CD4-positive, alpha-beta T cell treated with Interleukin-15 for 4 hours (primary cell): Measurements from ENCODE around the gene TMEM254.
"Not testable (repeated sequence)": the region's sequence is repeated elsewhere in the genome, so short reads cannot be mapped to it uniquely, and the experiment has no call there.

ENCODE experiments used
- DNase-seq: peaks from one replicate; pipeline ENCODE4 v3.0.0-alpha.2; 2020; ENCODE audit warnings: low spot score

Gene TMEM254

DNA sequence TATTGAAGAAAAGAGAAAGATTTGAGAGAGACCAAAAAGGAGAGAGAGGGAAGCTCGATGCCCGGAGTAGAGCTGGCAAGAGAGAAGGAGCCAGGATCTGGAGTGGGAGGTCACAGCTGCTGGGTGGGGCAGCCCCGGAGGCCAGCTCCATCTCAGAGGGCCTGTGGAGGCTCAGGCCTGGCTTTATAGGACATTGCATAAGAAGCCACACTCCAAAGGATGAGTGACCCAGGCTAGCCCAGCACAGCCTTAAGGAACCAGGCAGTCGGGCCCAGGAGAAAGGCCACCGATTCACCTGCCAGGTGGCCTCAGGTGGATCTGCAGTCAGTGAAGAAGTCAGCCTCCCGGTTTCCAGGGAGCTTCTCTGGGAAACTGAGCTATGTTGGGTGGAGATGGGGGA lies 54.7 kb downstream of the TMEM254 start:
- DNase-seq = no peak

DNA sequence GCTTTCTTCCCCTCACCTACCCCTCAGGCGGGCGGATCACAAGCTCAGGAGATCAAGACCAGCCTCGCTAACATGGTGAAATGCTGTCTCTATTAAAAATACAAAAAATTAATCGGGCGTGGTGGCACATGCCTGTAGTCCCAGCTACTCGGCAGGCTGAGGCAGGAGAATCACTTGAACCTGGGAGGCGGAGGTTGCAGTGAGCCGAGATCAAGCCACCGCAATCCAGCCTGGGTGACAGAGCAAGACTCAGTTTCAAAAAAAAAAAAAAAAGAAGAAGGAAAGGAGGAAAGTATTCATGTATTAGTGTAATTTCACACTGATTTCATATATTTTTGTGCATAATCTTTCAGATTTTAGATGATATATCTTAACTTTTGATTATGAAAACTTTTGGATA lies 55.2 kb downstream of the TMEM254 start:
- not testable (repeated sequence) for DNase-seq

DNA sequence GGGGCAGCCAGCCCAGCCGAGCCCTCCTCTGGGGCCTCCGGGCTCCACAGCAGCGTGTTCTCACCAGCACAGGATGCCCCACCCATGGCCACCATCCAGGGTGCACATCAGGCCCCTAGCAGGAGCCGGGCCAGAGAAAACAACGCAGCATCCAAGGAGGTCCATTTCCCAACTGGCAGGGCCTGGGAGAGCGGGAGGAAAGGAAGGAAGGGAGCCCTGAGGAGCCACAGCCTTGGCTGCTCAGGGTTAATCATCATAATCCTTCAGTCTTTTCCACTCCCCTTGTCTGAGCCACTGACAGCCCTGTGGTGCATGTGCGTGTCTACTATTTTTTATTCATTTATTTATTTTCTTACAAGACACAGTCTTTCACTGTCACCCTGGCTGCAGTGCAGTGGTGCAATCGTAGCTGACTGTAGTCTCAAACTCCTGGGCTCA lies 57.7 kb downstream of the TMEM254 start:
- no peak for DNase-seq

DNA sequence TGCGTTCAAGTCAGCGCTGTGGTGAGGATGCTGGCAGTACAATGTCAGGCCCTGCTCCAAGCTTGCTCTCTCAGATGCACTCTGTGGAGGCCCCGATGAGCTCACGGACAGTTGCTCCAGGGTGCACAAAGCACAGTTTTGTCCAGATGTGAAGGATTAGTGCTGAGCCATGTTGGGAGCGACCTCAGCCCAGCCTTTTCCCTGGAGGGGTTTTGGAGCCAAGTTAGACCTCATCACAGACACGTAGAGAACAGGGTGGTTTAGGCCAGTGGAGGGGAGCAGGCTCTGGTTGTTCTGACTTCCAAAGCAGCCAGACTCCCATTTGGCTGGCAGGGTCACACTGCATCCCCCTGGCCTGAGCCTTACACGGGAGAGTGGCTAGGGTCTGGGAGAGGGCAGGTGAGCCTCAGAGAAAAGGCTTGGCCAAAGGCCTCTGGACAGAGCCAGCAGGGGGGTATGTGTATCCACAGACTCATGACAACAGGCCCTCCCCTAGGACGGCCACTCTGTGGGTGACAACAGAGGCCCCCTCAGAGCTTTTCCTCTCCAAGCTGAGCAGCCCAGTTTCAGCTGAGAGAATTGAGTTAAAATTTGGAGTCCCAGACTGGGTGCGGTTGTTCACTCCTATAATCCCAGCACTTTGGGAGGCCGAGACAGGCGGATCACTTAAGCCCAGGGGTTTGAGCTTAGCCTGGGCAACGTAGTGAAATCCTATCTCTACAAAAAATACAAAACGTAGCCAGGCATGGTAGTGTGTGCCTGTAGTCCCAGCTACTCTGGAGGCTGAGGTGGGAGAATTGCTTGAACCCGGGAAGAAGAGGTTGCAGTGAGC lies 58.8 kb downstream of the TMEM254 start:
- DNase-seq = no peak

DNA sequence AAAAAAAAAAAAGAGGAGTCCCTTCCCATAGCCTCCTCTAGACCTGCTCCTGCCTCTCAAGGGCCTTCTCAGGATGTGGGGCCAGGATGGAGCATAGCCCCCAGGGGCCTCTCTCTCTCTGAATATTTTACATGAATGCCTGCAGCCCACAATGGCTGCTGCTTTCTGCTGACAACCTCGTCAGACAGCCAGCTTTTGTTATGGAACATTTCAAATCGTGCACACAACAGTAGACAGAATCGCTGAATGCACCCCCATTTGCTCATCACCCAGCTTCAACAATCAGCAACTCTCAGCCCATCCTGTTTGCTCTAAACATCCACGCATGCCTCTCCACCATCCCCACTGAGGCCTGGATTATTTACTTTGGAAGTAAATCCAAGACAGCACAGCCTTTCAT lies 59.5 kb downstream of the TMEM254 start:
- DNase-seq = no peak

DNA sequence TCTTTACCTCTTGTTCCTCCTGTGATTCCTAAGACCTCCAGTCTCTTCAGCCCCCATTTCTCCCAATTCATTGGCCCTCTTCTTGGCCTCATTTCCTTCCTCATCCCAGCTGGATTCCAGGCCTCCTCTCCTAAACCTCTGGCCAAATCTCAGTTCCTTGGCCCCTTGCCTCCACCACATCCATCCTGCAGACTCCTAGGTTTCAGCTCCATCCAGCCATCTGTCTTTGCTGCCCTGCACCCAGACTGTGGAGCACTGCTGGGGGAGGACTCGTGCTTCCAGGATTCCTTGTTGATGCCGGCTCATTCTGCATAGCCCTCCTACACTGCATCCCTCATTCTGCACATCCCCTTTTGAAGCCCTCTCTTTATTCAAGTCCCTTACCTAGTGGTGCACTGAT lies 60.8 kb downstream of the TMEM254 start:
- no peak for DNase-seq

DNA sequence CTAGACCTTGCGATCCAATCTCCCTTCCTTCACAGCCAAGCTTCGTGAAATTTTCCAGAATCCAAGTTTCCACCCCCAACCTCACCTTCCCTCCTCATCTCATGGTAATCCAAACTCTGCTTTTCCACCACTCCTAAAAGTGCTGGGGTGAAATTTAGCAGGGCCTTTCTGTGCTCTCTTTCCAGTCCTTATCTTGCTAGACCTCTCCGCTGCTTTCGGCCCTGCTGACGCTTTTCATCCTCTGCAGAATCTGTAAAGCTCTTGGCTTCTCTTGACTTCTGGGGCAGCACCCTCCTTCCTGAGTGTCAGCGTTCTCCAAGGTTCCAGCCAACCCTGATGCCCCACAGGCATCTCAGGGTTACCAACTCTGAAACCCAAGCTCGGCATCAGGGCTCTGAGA lies 61.8 kb downstream of the TMEM254 start:
- DNase-seq = no peak

DNA sequence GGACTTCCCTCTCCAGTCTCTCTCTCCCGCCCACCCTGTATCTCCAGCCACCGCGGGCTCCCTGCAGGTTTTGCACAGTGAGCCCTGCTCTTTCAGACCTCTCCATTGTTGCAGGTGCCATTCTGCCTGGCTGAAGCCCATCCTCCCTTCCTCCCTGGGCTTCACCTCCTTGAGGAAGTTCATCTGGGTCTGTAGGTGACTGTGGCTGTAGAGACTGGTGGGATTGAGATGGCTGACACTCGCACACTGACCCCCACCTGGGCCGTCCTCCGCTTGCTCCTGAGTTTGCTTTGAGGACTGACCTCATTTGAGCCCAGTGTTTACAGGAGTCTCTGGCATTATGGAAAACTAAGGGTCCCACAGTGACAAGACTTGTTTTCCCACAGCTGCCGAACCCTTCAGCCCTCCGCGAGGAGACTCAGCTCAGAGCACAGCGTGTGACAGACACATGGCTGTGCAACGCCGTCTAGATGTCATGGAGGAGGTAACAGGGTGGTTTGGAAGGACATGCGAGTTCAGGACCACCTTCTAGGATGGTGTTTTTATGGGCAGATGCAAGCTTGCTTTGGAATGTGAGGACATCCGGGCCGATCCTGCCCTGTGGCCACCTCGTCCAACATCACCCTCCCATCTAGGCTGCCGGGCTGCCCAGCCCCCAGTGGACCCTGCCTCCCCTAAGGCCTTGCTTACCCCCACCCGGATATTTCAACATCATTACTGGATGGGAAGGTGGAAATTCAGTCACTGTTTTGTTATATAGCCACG lies 63.4 kb downstream of the TMEM254 start:
- no peak for DNase-seq
